Suprapubic skin (tissue), 4 donors: ENCODE data around the gene ADCY6. TPM values are rescaled to one million over a fixed set of nuclear protein-coding genes. Genes with fewer than 3 reads are reported as not detected.

Source experiments
- DNase-seq, 2 donors: peaks; one replicate each; pipeline ENCODE4 v3.0.0-alpha.2; 2019; ENCODE audit warnings: low spot score in 2 of 2
- H3K27ac ChIP-seq: fragments of 200-600 bp; sonication (generic); one replicate; pipeline ENCODE4 v1.5.1; 2019
- H3K27me3 ChIP-seq: fragments of 200-600 bp; sonication (generic); one replicate; pipeline ENCODE4 v1.5.1; 2019
- H3K36me3 ChIP-seq: fragments of 200-600 bp; sonication (generic); one replicate; pipeline ENCODE4 v1.5.1; 2019
- H3K4me1 ChIP-seq: fragments of 200-600 bp; sonication (generic); one replicate; pipeline ENCODE4 v1.5.1; 2019
- H3K4me3 ChIP-seq: fragments of 200-600 bp; sonication (generic); one replicate; pipeline ENCODE4 v1.5.1; 2019; ENCODE audit warnings: mild to moderate bottlenecking
- H3K9me3 ChIP-seq: fragments of 200-600 bp; sonication (generic); one replicate; pipeline ENCODE4 v1.5.1; 2019
- EP300 ChIP-seq: sonication (generic); formaldehyde crosslinking; IDR thresholded peaks from one replicate; pipeline ENCODE4 v1.6.1; 2017; ENCODE audit warnings: antibody characterized with exemption
- POLR2A ChIP-seq, 2 donors: fragments of 450-650 bp; IDR thresholded peaks; one replicate each; pipeline ENCODE4 v1.6.1; 2017; ENCODE audit warnings: antibody characterized with exemption in 2 of 2, mild to moderate bottlenecking in 2 of 2, moderate library complexity in 2 of 2
- POLR2AphosphoS5 ChIP-seq, 3 donors: sonication (generic); formaldehyde crosslinking; IDR thresholded peaks; one replicate each; pipeline ENCODE4 v1.6.1; 2017; ENCODE audit warnings: antibody characterized with exemption in 3 of 3
- WGBS: methylation state at CpG from one replicate; pipeline ENCODE4 v1.1.5; 2018; 5-methylcytosine and 5-hydroxymethylcytosine counted together
- total RNA-seq, 4 donors: library from RNA; depleted of rRNA; stranded (reverse); fragments of >200 nt; gene quantifications; one replicate each; pipeline ENCODE4 v1.1.0, GENCODE V29; 2016
- TF ChIP-seq, protein P1 (sequence below), 2 donors: fragments of 200-600 bp in 1 of 2; fragments of 450-650 bp in 1 of 2; sonication (generic) in 1 of 2; IDR thresholded peaks; one replicate each; pipeline ENCODE4 v1.5.1; 2016 to 2019; ENCODE audit warnings: antibody characterized with exemption in 2 of 2, mild to moderate bottlenecking in 1 of 2, moderate library complexity in 1 of 2

The ADCY6 gene
- total RNA-seq, 4 donors from 2014 or later = 11.2 to 48.4 (median 19.0) TPM

DNA sequence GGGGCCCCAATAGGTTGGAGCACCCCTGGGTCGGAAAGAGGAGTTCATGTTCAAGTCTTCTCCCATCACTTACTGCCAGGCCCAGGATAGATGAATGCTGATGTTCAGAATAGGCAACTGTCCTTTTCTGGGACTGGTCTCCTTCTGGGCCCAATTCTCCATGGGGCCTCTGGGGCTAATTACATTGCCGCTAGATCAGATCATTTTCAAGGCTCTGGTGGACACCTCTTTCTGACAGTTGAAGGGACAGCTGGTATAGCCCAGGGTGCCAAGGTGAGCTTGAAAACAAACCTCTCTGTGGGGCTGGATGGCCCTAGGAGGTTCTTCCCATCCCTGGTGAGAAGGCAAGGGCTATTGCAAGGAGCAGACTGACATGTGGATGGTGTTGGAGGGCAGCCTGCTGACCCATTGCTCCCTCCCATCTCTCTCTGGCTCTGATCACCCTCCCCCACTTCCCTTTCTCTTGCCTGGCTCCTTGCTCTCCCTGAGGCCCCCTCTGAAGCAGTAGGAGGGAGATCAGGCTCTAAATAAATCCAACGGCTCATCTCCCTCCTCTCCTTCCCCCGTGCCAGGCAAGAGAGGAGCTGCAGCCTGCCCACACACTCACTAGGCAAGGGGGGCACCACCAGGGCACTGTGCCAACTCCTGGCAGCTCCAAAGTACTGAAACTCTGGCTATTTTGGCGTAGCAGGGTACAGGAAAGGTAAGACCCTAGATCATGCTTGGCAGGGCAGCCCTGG, 31.3 kb upstream of the ADCY6 start:
- Histone ChIP-seq H3K27ac (no peak overlapping the region), H3K4me1 (peaks cover 36% of the 10 kb centered on the region), H3K4me3 (no peak overlapping the region), H3K27me3 (no peaks in the 10 kb centered on the region), H3K9me3 (no peaks in the 10 kb centered on the region), H3K36me3 (peaks cover 12% of the 10 kb centered on the region)
- DNase-seq = no peak
- no peak for TF ChIP-seq POLR2AphosphoS5 (IDR thresholded peaks at IDR 0.05)
- TF ChIP-seq EP300 = no peak
- TF ChIP-seq, protein P1, sequence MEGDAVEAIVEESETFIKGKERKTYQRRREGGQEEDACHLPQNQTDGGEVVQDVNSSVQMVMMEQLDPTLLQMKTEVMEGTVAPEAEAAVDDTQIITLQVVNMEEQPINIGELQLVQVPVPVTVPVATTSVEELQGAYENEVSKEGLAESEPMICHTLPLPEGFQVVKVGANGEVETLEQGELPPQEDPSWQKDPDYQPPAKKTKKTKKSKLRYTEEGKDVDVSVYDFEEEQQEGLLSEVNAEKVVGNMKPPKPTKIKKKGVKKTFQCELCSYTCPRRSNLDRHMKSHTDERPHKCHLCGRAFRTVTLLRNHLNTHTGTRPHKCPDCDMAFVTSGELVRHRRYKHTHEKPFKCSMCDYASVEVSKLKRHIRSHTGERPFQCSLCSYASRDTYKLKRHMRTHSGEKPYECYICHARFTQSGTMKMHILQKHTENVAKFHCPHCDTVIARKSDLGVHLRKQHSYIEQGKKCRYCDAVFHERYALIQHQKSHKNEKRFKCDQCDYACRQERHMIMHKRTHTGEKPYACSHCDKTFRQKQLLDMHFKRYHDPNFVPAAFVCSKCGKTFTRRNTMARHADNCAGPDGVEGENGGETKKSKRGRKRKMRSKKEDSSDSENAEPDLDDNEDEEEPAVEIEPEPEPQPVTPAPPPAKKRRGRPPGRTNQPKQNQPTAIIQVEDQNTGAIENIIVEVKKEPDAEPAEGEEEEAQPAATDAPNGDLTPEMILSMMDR (IDR thresholded peaks at IDR 0.05) = no peak
- TF ChIP-seq POLR2A (IDR thresholded peaks at IDR 0.05) = no peak
- WGBS = 83% methylated on average over 5 of the region's 5 CpGs

GRCh38 chr12:48818831-48819590, 30.1 kb upstream of the ADCY6 start:
- TF ChIP-seq EP300 (no peak), POLR2AphosphoS5 (IDR thresholded peaks at IDR 0.05) (no peak), POLR2A (IDR thresholded peaks at IDR 0.05) (no peak)
- TF ChIP-seq, protein P1 (IDR thresholded peaks at IDR 0.05) = no peak
- no peak for DNase-seq
- WGBS = 43% methylated on average over 16 of the region's 37 CpGs
- no peak overlapping the region for H3K27ac ChIP-seq
- peaks cover 43% of the 10 kb centered on the region for H3K4me1 ChIP-seq
- H3K9me3 ChIP-seq = no peaks in the 10 kb centered on the region
- H3K36me3 ChIP-seq = peaks cover 9% of the 10 kb centered on the region
- peak overlapping the region; percentile 78 for H3K4me3 ChIP-seq
- H3K27me3 ChIP-seq = no peaks in the 10 kb centered on the region

- peaks cover 49% of the 10 kb centered on the region for H3K4me1 ChIP-seq
- no peaks in the 10 kb centered on the region for H3K27me3 ChIP-seq
- H3K9me3 ChIP-seq = no peaks in the 10 kb centered on the region
- H3K27ac ChIP-seq = no peak within 1 kb of the TSS
- TF ChIP-seq, protein P1 (IDR thresholded peaks at IDR 0.05) = no peak
- peak within 1 kb of the TSS; percentile 78 for H3K4me3 ChIP-seq
- peak; percentile 85 to 92 for DNase-seq
- WGBS = under 1% methylated on average over 53 of the region's 79 CpGs
- peaks cover 2% of the 10 kb centered on the region for H3K36me3 ChIP-seq
These were observed 29.3 kb upstream of the ADCY6 start, which contains the start of gene CACNB3 for GRCh38 chr12:48817873-48818830. CACNB3 (plus strand) TSS chr12:48818496; CDS start chr12:48818930, 434 bp downstream.

- TF ChIP-seq POLR2A (IDR thresholded peaks at IDR 0.05) (no peak), EP300 (no peak), POLR2AphosphoS5 (IDR thresholded peaks at IDR 0.05) (no peak)
- TF ChIP-seq, protein P1 (IDR thresholded peaks at IDR 0.05) = no peak
- peaks cover 49% of the 10 kb centered on the region for H3K4me1 ChIP-seq
- peak overlapping the region; percentile 75 for H3K4me3 ChIP-seq
- no peaks in the 10 kb centered on the region for H3K36me3 ChIP-seq
- WGBS = 67% methylated on average over 3 of the region's 3 CpGs
- no peak for DNase-seq
- H3K27ac ChIP-seq = no peak overlapping the region
- no peaks in the 10 kb centered on the region for H3K27me3 ChIP-seq
- no peaks in the 10 kb centered on the region for H3K9me3 ChIP-seq
These were observed 27.4 kb upstream of the ADCY6 start for GRCh38 chr12:48816143-48816854.
